Naive thymus-derived CD4-positive, alpha-beta T cell (primary cell): Measurements from ENCODE around the gene ARHGAP11A. TPM values are rescaled to one million over a fixed set of nuclear protein-coding genes. Genes with fewer than 3 reads are reported as not detected.

Source experiments
- ATAC-seq: fragments of 150-1000 bp; cut with Tn5 transposase; 2 replicates; pipeline ENCODE4 v1.10.0; 2021; ENCODE audit warnings: mild to moderate bottlenecking, moderate library complexity
- CTCF ChIA-PET: fragments of 350-600 bp; sonication (Branson Sonifier 250); formaldehyde crosslinking; loops from one replicate; lab custom pipeline; 2021; ENCODE audit warnings: antibody characterized with exemption; lab: Charles Lee
- POLR2A ChIA-PET: fragments of 350-600 bp; sonication (Branson Sonifier 250); formaldehyde crosslinking; loops from one replicate; lab custom pipeline; 2021; ENCODE audit warnings: antibody characterized with exemption, inconsistent platforms; lab: Charles Lee
- DNase-seq, 9 donors: peaks; one replicate each; pipeline versions ENCODE4 v3.0.0 to v3.0.0-alpha.2; 2020 to 2022; ENCODE audit warnings: mixed read lengths in 1 of 9
- H3K27ac ChIP-seq: one replicate; pipeline ENCODE4 v1.7.0; 2013; ENCODE audit warnings: mild to moderate bottlenecking, low read depth, low read length, moderate library complexity
- H3K27me3 ChIP-seq, 2 donors: one replicate each; pipeline ENCODE4 v1.7.0; 2013; ENCODE audit warnings: low read length in 2 of 2, mild to moderate bottlenecking in 2 of 2, moderate library complexity in 2 of 2; ENCODE audit not compliant: control insufficient read depth in 2 of 2, insufficient read depth in 2 of 2
- H3K36me3 ChIP-seq, 3 experiments: 1 replicate in 2 of 3; 2 replicates in 1 of 3; pipeline ENCODE4 v1.7.0; 2013; ENCODE audit warnings: low read length in 3 of 3, mild to moderate bottlenecking in 3 of 3, moderate library complexity in 1 of 3; ENCODE audit not compliant: insufficient read depth in 3 of 3, control insufficient read depth in 2 of 3
- H3K4me1 ChIP-seq, 2 donors: one replicate each; pipeline ENCODE4 v1.7.0; 2013; ENCODE audit warnings: low read length in 2 of 2, mild to moderate bottlenecking in 2 of 2, moderate library complexity in 1 of 2; ENCODE audit not compliant: control insufficient read depth in 2 of 2, insufficient read depth in 2 of 2
- H3K4me3 ChIP-seq: 2 replicates; pipeline ENCODE4 v1.7.0; 2013; ENCODE audit warnings: mild to moderate bottlenecking, low read length
- H3K9me3 ChIP-seq, 3 experiments: 1 replicate in 2 of 3; 2 replicates in 1 of 3; pipeline ENCODE4 v1.7.0; 2013; ENCODE audit warnings: low read length in 3 of 3; ENCODE audit not compliant: control insufficient read depth in 2 of 3
- H3K27ac Mint-ChIP-seq, 9 donors: one replicate each; pipeline ENCODE4 v1.8.0; 2020 to 2022; ENCODE audit warnings: mixed read lengths in 9 of 9, mild to moderate bottlenecking in 8 of 9, moderate library complexity in 5 of 9, inconsistent platforms in 2 of 9
- H3K27me3 Mint-ChIP-seq, 5 donors: one replicate each; pipeline ENCODE4 v1.8.0; 2021 to 2022; ENCODE audit warnings: mixed read lengths in 5 of 5, mild to moderate bottlenecking in 1 of 5
- H3K36me3 Mint-ChIP-seq, 5 donors: one replicate each; pipeline ENCODE4 v1.8.0; 2020 to 2022; ENCODE audit warnings: mixed read lengths in 5 of 5, mild to moderate bottlenecking in 3 of 5, inconsistent platforms in 1 of 5
- H3K4me1 Mint-ChIP-seq, 7 donors: one replicate each; pipeline ENCODE4 v1.8.0; 2020 to 2022; ENCODE audit warnings: mixed read lengths in 7 of 7, mild to moderate bottlenecking in 3 of 7, inconsistent platforms in 1 of 7
- H3K4me3 Mint-ChIP-seq, 10 donors: one replicate each; pipeline ENCODE4 v1.8.0; 2020 to 2022; ENCODE audit warnings: mild to moderate bottlenecking in 10 of 10, mixed read lengths in 10 of 10, moderate library complexity in 6 of 10, inconsistent platforms in 2 of 10
- H3K9me3 Mint-ChIP-seq, 11 donors: one replicate each; pipeline ENCODE4 v1.8.0; 2020 to 2022; ENCODE audit warnings: mixed read lengths in 11 of 11, mild to moderate bottlenecking in 4 of 11, inconsistent platforms in 1 of 11, moderate library complexity in 1 of 11
- intact Hi-C, 2 donors: fragments of 100-400 bp; cut with micrococcal nuclease; formaldehyde crosslinking; loops; one replicate each; pipeline ENCODE4 v1.15.1; 2023
- polyA plus RNA-seq, 2 donors: library from polyadenylated mRNA; unstranded; fragments of 300-500 nt; fragmentation: Illumina TruSeq; gene quantifications; one replicate each; pipeline ENCODE4 v1.2.3, GENCODE V29; 2021
- total RNA-seq, 6 experiments: library from RNA in 5 of 6; stranded (reverse) in 5 of 6; gene quantifications; 1 replicate in 5 of 6; 2 replicates in 1 of 6; pipeline ENCODE4 v1.2.3 and lab custom pipeline; 2021 to 2026

Gene ARHGAP11A
- total and polyA plus RNA-seq, 7 experiments from 2014 or later, result 2.1 to 101 (median 5.6) TPM

DNA sequence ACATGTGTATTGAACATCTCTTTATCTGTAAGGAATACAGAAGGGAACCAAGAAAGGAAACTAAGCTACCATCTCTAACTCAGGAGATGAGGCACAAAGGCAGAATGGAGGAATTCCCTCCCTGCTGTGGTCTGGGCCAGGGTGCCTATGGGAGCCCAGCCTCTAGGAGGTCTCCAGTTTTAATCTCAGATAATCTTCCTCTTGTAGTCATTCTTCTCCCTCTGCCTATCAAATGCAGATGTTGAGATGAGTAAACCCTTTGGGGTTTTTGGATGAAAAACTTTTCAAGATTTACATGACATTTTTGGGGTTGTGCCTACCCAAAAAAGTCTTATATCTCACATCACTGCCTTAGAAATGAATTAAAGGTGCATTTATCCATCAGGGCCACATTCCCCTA lies 49.5 kb downstream of the ARHGAP11A start:
- DNase-seq (no peak), ATAC-seq (no peak)
- ChIA-PET CTCF (interaction anchor here (1.1 kb wide), 1 partner anchor 7 kb away, joined by 3 read pairs; no protein-coding TSS in a partner anchor), POLR2A (no interaction called here)
- no peak overlapping the region for H3K27ac ChIP-seq
- intact Hi-C loops, result loop anchor here (5.0 kb wide), 3 partner anchors 333 to 1038 kb away; no protein-coding TSS in a partner anchor
- H3K4me3 Mint-ChIP-seq, result no peak overlapping the region
- H3K36me3 ChIP-seq, result no peaks in the 10 kb centered on the region
- no peak overlapping the region for H3K4me3 ChIP-seq
- H3K9me3 Mint-ChIP-seq, result no peaks in the 10 kb centered on the region
- no peaks in the 10 kb centered on the region for H3K27me3 ChIP-seq
- H3K27me3 Mint-ChIP-seq, result no peaks in the 10 kb centered on the region
- no peaks in the 10 kb centered on the region for H3K4me1 ChIP-seq
- no peak overlapping the region for H3K27ac Mint-ChIP-seq
- H3K4me1 Mint-ChIP-seq, result peaks cover 0 to 6% (median 5%) of the 10 kb centered on the region in 7 donors
- no peaks in the 10 kb centered on the region for H3K9me3 ChIP-seq
- no peaks in the 10 kb centered on the region for H3K36me3 Mint-ChIP-seq

DNA sequence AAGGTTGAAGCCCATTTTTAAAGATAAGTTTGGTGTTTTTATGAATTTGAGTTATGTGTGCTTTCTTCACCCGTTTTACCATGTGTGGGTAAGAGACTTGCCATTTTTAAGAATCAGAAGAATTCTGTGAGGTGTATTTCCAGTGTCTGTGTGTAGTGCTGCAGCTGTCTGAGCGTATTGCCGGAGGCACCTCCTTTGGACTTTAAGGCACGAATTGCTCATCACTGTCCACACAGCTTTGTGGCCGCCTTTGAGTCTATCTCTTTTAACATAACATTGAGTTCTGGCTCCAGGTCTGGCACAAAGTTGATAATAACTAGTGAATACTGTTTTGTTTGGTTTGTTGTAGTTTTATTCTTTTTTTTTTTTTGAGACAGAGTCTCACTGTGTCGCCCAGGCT lies 52.0 kb downstream of the ARHGAP11A start:
- Mint-ChIP-seq H3K4me3 (no peak overlapping the region), H3K36me3 (no peaks in the 10 kb centered on the region), H3K4me1 (peaks cover 0 to 6% (median 5%) of the 10 kb centered on the region in 7 donors), H3K9me3 (no peaks in the 10 kb centered on the region), H3K27me3 (no peaks in the 10 kb centered on the region), H3K27ac (no peak overlapping the region)
- Histone ChIP-seq H3K4me1 (no peaks in the 10 kb centered on the region), H3K4me3 (no peak overlapping the region), H3K27ac (no peak overlapping the region), H3K9me3 (no peaks in the 10 kb centered on the region), H3K36me3 (no peaks in the 10 kb centered on the region), H3K27me3 (no peaks in the 10 kb centered on the region)
- intact Hi-C loops, result no loop called here
- POLR2A ChIA-PET, result no interaction called here
- DNase-seq (no peak), ATAC-seq (no peak)
- CTCF ChIA-PET, result no interaction called here

DNA sequence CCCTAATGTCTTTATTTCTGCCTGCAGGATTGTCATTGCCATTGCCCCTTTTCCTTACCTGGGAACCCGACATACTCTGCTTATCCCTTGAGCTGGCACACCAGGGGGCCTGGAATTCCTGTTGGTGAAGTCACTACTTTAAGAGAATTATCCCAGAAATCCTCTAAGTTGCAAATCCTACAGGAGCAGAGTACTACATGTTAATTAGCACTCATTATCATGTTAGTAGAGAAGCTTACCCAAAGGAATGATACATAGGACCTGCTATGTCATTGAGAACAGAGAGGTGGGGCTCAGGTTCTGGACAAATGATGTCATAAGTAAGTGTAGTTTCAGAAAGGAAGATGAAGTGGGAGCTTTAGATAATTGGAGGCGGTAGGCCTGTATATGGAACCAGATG lies 53.6 kb downstream of the ARHGAP11A start:
- Mint-ChIP-seq H3K27me3 (no peaks in the 10 kb centered on the region), H3K9me3 (no peaks in the 10 kb centered on the region), H3K27ac (peak overlapping the region in 1 of 9 donors; percentile 13), H3K36me3 (no peaks in the 10 kb centered on the region), H3K4me3 (no peak overlapping the region), H3K4me1 (no peaks in the 10 kb centered on the region)
- DNase-seq (no peak), ATAC-seq (no peak)
- Histone ChIP-seq H3K36me3 (no peaks in the 10 kb centered on the region), H3K4me3 (no peak overlapping the region), H3K9me3 (no peaks in the 10 kb centered on the region), H3K27ac (no peak overlapping the region), H3K27me3 (no peaks in the 10 kb centered on the region), H3K4me1 (no peaks in the 10 kb centered on the region)
- intact Hi-C loops, result no loop called here
- POLR2A ChIA-PET, result no interaction called here
- CTCF ChIA-PET, result no interaction called here

DNA sequence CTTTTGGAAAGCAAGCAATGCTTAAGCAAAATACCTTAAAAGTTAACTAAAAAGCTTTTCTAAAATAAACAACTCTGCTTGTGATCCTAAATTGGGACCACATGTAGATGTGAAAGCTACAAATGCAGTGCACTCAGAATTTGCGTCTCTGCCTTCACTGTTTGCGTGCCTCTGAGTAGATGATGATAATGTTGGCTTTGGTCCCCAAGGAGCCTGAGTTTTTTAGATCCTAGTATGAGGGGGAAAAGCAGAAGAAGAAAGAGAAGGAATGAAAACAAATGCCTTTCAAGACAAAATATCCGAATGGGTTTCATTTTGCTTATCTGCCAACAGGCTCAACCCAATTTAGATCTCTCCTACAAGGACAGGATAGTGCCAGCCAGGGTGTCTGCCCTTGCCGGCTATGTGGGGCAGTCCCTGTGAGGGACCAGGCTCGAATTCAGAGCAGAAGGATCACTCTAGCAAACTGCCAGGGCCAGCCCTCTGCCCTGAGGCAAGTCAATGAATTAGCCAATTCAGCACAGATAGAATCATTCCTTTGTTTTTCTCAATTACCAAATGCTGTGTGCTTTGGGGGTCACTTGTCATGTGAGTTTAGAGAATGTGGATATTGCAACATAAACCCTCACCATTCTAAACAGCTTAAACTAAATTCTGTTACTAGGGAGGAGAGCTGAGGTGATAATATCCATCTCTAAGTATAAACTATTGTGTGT lies 54.8 kb downstream of the ARHGAP11A start:
- intact Hi-C loops, result no loop called here
- POLR2A ChIA-PET, result no interaction called here
- DNase-seq, result no peak

DNA sequence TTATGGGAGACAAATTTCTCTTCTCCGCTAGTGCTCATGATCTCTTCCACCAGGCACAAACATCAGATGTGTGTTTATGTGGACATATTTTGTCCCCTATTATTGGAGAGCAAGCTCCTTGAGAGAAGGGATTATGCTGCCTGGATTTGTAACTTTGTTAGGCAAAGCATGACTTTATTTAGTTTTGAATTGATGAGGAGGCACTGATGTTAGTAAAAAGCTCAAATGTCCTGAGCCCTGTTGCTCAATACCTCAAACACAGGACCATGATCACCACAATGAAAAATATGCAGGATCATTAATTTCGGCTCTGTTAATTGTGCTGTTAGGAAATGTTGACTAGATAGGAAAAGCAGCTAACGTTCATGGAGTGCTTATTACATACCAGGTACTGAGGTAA lies 55.3 kb downstream of the ARHGAP11A start:
- no peaks in the 10 kb centered on the region for H3K27me3 Mint-ChIP-seq
- no peak overlapping the region for H3K27ac ChIP-seq
- H3K27me3 ChIP-seq, result no peaks in the 10 kb centered on the region
- ATAC-seq (no peak), DNase-seq (no peak)
- no peaks in the 10 kb centered on the region for H3K9me3 ChIP-seq
- H3K4me3 Mint-ChIP-seq, result no peak overlapping the region
- H3K4me1 Mint-ChIP-seq, result no peaks in the 10 kb centered on the region
- H3K27ac Mint-ChIP-seq, result no peak overlapping the region
- CTCF ChIA-PET, result interaction anchor here (0.9 kb wide), 1 partner anchor 8 kb away, joined by 4 read pairs; no protein-coding TSS in a partner anchor
- H3K4me3 ChIP-seq, result no peak overlapping the region
- H3K4me1 ChIP-seq, result no peaks in the 10 kb centered on the region
- POLR2A ChIA-PET, result no interaction called here
- intact Hi-C loops, result no loop called here
- no peaks in the 10 kb centered on the region for H3K9me3 Mint-ChIP-seq
- H3K36me3 Mint-ChIP-seq, result no peaks in the 10 kb centered on the region
- no peaks in the 10 kb centered on the region for H3K36me3 ChIP-seq

More for the DNA sequence above, 54.8 kb downstream of the ARHGAP11A start:
- no peak for ATAC-seq
- CTCF ChIA-PET, result interaction anchor here (0.9 kb wide), 1 partner anchor 8 kb away, joined by 4 read pairs; no protein-coding TSS in a partner anchor
- Histone ChIP-seq H3K36me3 (no peaks in the 10 kb centered on the region), H3K9me3 (no peaks in the 10 kb centered on the region), H3K27me3 (no peaks in the 10 kb centered on the region), H3K4me1 (no peaks in the 10 kb centered on the region), H3K27ac (no peak overlapping the region), H3K4me3 (no peak overlapping the region)
- Mint-ChIP-seq H3K9me3 (no peaks in the 10 kb centered on the region), H3K4me1 (no peaks in the 10 kb centered on the region), H3K36me3 (no peaks in the 10 kb centered on the region), H3K27ac (no peak overlapping the region), H3K27me3 (no peaks in the 10 kb centered on the region), H3K4me3 (no peak overlapping the region)

DNA sequence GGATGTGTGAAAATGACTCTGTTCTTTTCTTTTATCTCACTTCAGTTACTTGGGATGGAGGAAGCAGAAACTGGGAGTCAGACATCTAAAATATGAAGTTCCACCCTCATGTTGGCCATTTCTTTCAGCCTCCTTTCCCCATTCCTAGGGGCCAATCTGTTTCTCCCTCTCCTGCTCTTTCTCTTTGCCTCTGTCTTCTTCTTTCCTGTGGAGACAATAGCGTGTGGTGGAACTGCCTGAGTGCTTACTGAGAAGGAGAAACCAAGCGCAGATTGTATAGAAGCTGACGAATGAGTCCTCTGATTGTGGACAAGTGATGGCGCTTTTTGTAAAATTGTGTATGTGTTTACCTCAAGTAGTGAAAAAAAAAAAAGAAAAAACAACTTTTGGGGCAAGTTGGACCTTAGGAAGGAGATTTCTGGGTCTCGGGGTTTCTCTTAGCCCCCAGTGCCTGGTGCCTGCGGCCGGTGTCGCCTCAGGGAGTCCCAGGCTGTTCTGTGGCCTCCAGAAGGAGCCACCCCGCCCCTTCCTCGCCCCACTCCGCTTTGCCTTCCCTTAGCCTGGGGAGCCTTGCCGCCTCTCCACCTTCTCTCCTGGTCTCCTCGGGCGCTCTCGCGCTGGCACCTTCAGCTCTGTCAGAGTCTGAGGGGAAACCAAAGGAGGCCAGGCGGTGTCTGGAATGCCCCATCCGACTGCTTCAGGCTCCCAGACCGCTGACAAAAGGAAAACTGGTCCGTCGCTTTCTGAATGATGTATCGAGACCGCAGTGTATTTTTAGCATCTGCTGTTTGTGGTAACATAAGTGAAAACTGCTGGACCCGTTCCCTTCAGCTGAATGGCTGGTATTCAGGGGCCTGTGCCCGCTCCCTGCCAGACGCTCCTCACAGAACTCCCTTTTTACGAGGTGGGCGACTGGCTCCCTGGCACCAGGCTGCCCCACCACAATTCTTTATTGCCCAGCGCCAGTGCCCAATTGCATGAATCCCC lies 56.3 kb downstream of the ARHGAP11A start:
- Mint-ChIP-seq H3K36me3 (no peaks in the 10 kb centered on the region), H3K9me3 (no peaks in the 10 kb centered on the region), H3K4me3 (no peak overlapping the region), H3K27ac (no peak overlapping the region), H3K4me1 (no peaks in the 10 kb centered on the region), H3K27me3 (no peaks in the 10 kb centered on the region)
- Histone ChIP-seq H3K27me3 (no peaks in the 10 kb centered on the region), H3K4me3 (no peak overlapping the region), H3K4me1 (no peaks in the 10 kb centered on the region), H3K36me3 (no peaks in the 10 kb centered on the region), H3K9me3 (no peaks in the 10 kb centered on the region), H3K27ac (no peak overlapping the region)
- CTCF ChIA-PET, result interaction anchor here (0.9 kb wide), 1 partner anchor 9 kb away, joined by 4 read pairs; no protein-coding TSS in a partner anchor
- POLR2A ChIA-PET, result no interaction called here
- DNase-seq (no peak), ATAC-seq (no peak)
- intact Hi-C loops, result no loop called here
